Measurements from ENCODE around the gene PTPRN2. TPM values are rescaled to one million over a fixed set of nuclear protein-coding genes. Genes with fewer than 3 reads are reported as not detected.

PTPRN2 gene
- total RNA-seq, 2 experiments from 2014 or later = 0.70 TPM; not detected in 1

DNA sequence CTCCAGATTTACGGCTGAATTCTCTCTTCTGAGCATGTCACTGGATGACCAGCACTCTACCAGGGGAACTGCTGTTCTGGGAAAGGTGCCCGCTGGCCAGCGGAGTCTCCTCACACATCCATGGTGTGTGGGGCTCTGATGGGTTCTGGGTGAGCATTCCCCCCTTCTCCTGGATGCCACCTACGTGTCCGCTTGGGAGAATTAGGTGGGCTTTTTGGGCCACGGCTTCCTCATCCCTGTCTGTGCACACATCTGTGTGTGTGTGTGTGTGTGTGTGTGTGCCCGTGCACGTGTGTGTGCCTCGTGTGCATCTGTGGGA is 1087.8 kb downstream of the PTPRN2 start:
- H3K4me3 ChIP-seq (ENCODE audit: low read depth, low read length, poor library complexity, severe bottlenecking) = no peak overlapping the region
- TF ChIP-seq EZH2phosphoT487 (IDR thresholded peaks at IDR 0.05; ENCODE audit: borderline replicate concordance, low read depth, low read length) = no peak
- TF ChIP-seq, protein P1, sequence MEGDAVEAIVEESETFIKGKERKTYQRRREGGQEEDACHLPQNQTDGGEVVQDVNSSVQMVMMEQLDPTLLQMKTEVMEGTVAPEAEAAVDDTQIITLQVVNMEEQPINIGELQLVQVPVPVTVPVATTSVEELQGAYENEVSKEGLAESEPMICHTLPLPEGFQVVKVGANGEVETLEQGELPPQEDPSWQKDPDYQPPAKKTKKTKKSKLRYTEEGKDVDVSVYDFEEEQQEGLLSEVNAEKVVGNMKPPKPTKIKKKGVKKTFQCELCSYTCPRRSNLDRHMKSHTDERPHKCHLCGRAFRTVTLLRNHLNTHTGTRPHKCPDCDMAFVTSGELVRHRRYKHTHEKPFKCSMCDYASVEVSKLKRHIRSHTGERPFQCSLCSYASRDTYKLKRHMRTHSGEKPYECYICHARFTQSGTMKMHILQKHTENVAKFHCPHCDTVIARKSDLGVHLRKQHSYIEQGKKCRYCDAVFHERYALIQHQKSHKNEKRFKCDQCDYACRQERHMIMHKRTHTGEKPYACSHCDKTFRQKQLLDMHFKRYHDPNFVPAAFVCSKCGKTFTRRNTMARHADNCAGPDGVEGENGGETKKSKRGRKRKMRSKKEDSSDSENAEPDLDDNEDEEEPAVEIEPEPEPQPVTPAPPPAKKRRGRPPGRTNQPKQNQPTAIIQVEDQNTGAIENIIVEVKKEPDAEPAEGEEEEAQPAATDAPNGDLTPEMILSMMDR (conservative IDR thresholded peaks at IDR 0.05; ENCODE audit: low read length) = no peak
- no peaks in the 10 kb centered on the region for H3K9me2 ChIP-seq (ENCODE audit: insufficient read depth, low read length)
- ChIA-PET POLR2A (no interaction called here), CTCF (ENCODE audit: unreplicated experiment) (no interaction called here)
- intact Hi-C loops (cut with micrococcal nuclease; ENCODE audit: unreplicated experiment) = no loop called here
- no peaks in the 10 kb centered on the region for H3K9me3 ChIP-seq (ENCODE audit: low read length)
- H2AFZ ChIP-seq (ENCODE audit: low read length) = no peak overlapping the region
- no peaks in the 10 kb centered on the region for H3K36me3 ChIP-seq (ENCODE audit: insufficient read depth, low read length)
- H3K4me2 ChIP-seq (ENCODE audit: low read length) = no peak overlapping the region
- H3K79me2 ChIP-seq (ENCODE audit: insufficient read depth, low read depth, low read length) = no peaks in the 10 kb centered on the region
- no TSS peak for BruUV-seq (replicated peaks)
- no peak overlapping the region for H3K27ac ChIP-seq (ENCODE audit: low read depth, low read length, poor library complexity, severe bottlenecking)
- no peak for DNase-seq (ENCODE audit: low spot score)
- H4K20me1 ChIP-seq (ENCODE audit: insufficient read depth, low read length) = no peaks in the 10 kb centered on the region
- no peaks in the 10 kb centered on the region for H3K4me1 ChIP-seq (ENCODE audit: insufficient read depth, low read length, poor library complexity, severe bottlenecking)

DNA sequence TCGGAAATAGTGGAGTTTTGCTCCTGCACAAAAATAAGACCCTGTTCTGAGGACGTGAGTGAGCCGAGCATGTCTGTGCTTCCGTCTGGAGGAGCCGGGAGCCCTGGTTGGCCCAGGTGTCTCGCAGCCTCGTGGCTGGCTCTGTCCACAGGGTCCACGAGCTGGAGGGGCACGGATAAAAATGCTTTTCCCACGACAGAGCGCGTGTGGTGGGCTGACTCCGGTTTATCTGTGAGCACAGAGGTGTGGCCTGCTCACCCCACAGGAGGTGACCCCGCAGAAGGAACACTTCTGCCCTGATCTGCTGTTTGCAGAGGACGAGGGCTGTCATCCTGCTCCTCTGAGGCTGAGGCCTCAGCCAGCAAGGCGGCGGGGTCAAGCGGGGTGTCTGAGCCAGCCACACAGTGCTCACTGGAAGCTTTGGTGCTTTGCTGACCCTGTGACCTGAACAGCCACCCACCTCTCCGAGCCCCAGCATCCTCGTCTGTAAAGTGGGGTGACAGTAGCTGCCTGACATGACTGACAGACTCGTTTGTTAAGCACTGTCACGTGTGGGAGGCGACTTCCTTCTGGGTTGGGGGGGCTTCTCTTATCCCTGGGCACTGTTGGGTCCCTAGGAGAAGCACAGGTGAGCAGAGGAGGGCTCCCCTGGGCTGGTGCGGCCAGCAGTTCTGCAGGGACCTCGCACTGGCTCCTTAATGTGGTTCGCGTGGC is 1088.3 kb downstream of the PTPRN2 start:
- H2AFZ ChIP-seq (ENCODE audit: low read length) = no peak overlapping the region
- no TSS peak for BruUV-seq (replicated peaks)
- TF ChIP-seq, protein P1 (conservative IDR thresholded peaks at IDR 0.05; ENCODE audit: low read length) = no peak
- no peak for TF ChIP-seq EZH2phosphoT487 (IDR thresholded peaks at IDR 0.05; ENCODE audit: borderline replicate concordance, low read depth, low read length)
- DNase-seq (ENCODE audit: low spot score) = no peak
- ChIA-PET CTCF (ENCODE audit: unreplicated experiment) (no interaction called here), POLR2A (no interaction called here)
- H3K4me2 ChIP-seq (ENCODE audit: low read length) = no peak overlapping the region
- no peaks in the 10 kb centered on the region for H3K79me2 ChIP-seq (ENCODE audit: insufficient read depth, low read depth, low read length)
- no peaks in the 10 kb centered on the region for H3K36me3 ChIP-seq (ENCODE audit: insufficient read depth, low read length)
- H4K20me1 ChIP-seq (ENCODE audit: insufficient read depth, low read length) = no peaks in the 10 kb centered on the region
- intact Hi-C loops (cut with micrococcal nuclease; ENCODE audit: unreplicated experiment) = no loop called here
- H3K27ac ChIP-seq (ENCODE audit: low read depth, low read length, poor library complexity, severe bottlenecking) = no peak overlapping the region
- no peaks in the 10 kb centered on the region for H3K9me3 ChIP-seq (ENCODE audit: low read length)
- H3K4me3 ChIP-seq (ENCODE audit: low read depth, low read length, poor library complexity, severe bottlenecking) = no peak overlapping the region
- H3K9me2 ChIP-seq (ENCODE audit: insufficient read depth, low read length) = no peaks in the 10 kb centered on the region
- H3K4me1 ChIP-seq (ENCODE audit: insufficient read depth, low read length, poor library complexity, severe bottlenecking) = no peaks in the 10 kb centered on the region

DNA sequence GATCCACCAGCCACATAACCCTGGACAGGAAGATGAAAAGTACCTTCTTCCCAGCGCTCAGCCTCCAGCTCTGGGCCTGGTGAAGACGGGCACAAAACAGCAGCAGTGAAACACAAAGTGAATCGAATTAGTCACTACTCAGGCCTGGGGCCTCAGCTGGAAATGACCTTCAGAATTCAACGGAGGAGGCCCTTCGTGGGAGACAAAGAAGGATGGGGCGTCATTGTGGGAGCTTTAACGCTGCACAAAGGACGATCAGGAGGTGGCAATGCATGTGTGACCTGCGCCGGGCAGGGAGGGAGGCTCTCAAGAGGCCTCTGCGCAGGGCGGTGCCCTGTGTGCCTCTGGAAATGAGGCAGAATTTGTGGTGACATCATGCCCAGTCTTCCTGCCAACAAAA is 1089.0 kb downstream of the PTPRN2 start:
- no peaks in the 10 kb centered on the region for H3K9me3 ChIP-seq (ENCODE audit: low read length)
- no TSS peak for BruUV-seq (replicated peaks)
- intact Hi-C loops (cut with micrococcal nuclease; ENCODE audit: unreplicated experiment) = no loop called here
- H3K4me3 ChIP-seq (ENCODE audit: low read depth, low read length, poor library complexity, severe bottlenecking) = no peak overlapping the region
- H2AFZ ChIP-seq (ENCODE audit: low read length) = no peak overlapping the region
- no peak overlapping the region for H3K4me2 ChIP-seq (ENCODE audit: low read length)
- no peaks in the 10 kb centered on the region for H3K4me1 ChIP-seq (ENCODE audit: insufficient read depth, low read length, poor library complexity, severe bottlenecking)
- no peaks in the 10 kb centered on the region for H3K9me2 ChIP-seq (ENCODE audit: insufficient read depth, low read length)
- CTCF ChIA-PET (ENCODE audit: unreplicated experiment) = no interaction called here
- H3K79me2 ChIP-seq (ENCODE audit: insufficient read depth, low read depth, low read length) = no peaks in the 10 kb centered on the region
- no peak for DNase-seq (ENCODE audit: low spot score)
- TF ChIP-seq, protein P1 (conservative IDR thresholded peaks at IDR 0.05; ENCODE audit: low read length) = no peak
- no peak for TF ChIP-seq EZH2phosphoT487 (IDR thresholded peaks at IDR 0.05; ENCODE audit: borderline replicate concordance, low read depth, low read length)
- H3K27ac ChIP-seq (ENCODE audit: low read depth, low read length, poor library complexity, severe bottlenecking) = no peak overlapping the region
- POLR2A ChIA-PET = no interaction called here
- H3K36me3 ChIP-seq (ENCODE audit: insufficient read depth, low read length) = no peaks in the 10 kb centered on the region
- no peaks in the 10 kb centered on the region for H4K20me1 ChIP-seq (ENCODE audit: insufficient read depth, low read length)

All from OCI-LY7 (cell line).